HCT116 (cell line): Measurements from ENCODE around the gene SENP8.

Experiments used
- ATF3 ChIP-seq: IDR thresholded peaks from 2 replicates; pipeline ENCODE4 v1.6.1; 2012
- CBX3 ChIP-seq: IDR thresholded peaks from 2 replicates; pipeline ENCODE4 v1.6.1; 2012; ENCODE audit warnings: low read depth
- CTCF ChIP-seq, 3 experiments: fragments of 200-600 bp in 1 of 3; sonication (generic) in 1 of 3; IDR thresholded peaks in 2 of 3; conservative IDR thresholded peaks in 1 of 3; 2 replicates each; pipeline ENCODE4 v1.5.1; 2012 to 2017; ENCODE audit warnings: low read depth in 2 of 3, low read length in 2 of 3, antibody characterized with exemption in 1 of 3, borderline replicate concordance in 1 of 3, control low read depth in 1 of 3, mild to moderate bottlenecking in 1 of 3, mixed read lengths in 1 of 3, mixed run types in 1 of 3, moderate library complexity in 1 of 3; ENCODE audit not compliant: insufficient read depth in 1 of 3
- EZH2 ChIP-seq: fragments of 200-600 bp; sonication (generic); IDR thresholded peaks from 2 replicates; pipeline ENCODE4 v1.6.1; 2017; ENCODE audit warnings: antibody characterized with exemption, mixed run types
- EZH2phosphoT487 ChIP-seq: fragments of 200-600 bp; IDR thresholded peaks from 2 replicates; pipeline ENCODE4 v1.6.1; 2018; ENCODE audit warnings: antibody characterized with exemption, borderline replicate concordance
- POLR2A ChIP-seq: IDR thresholded peaks from 2 replicates; pipeline ENCODE4 v1.7.0; 2011; ENCODE audit warnings: borderline replicate concordance; ENCODE audit not compliant: insufficient read depth, insufficient read length; ENCODE audit errors: extremely low read depth
- RAD21 ChIP-seq: IDR thresholded peaks from 2 replicates; pipeline ENCODE4 v1.6.1; 2012; ENCODE audit warnings: low read depth, mild to moderate bottlenecking
- REST ChIP-seq: IDR thresholded peaks from 2 replicates; pipeline ENCODE4 v1.6.1; 2012; ENCODE audit warnings: low read depth
- SIN3A ChIP-seq: IDR thresholded peaks from 2 replicates; pipeline ENCODE4 v1.6.1; 2012; ENCODE audit warnings: low read depth
- ZBTB33 ChIP-seq: IDR thresholded peaks from 2 replicates; pipeline ENCODE4 v1.6.1; 2011; ENCODE audit warnings: mild to moderate bottlenecking, low read length, moderate library complexity; ENCODE audit not compliant: insufficient replicate concordance; ENCODE audit errors: extremely low read depth
- ZNF274 ChIP-seq: fragments of 200-500 bp; sonication (Bioruptor generic); IDR thresholded peaks from 2 replicates; pipeline ENCODE4 v1.6.1; 2014; ENCODE audit warnings: mild to moderate bottlenecking, low read depth, low read length, inconsistent platforms

- TF ChIP-seq CTCF (IDR thresholded peaks at IDR 0.05 in 2 of 3, conservative IDR thresholded peaks at IDR 0.05 in 1 of 3; ENCODE audit: borderline replicate concordance in 1 of 3, insufficient read depth in 1 of 3, low read depth in 2 of 3, low read length in 2 of 3) (no peak), ATF3 (no peak), RAD21 (no peak), POLR2A (no peak), EZH2 (no peak), SIN3A (no peak), EZH2phosphoT487 (no peak), REST (no peak), ZBTB33 (no peak), ZNF274 (no peak), CBX3 (no peak)
Measured at GRCh38 chr15:72167445-72167844, 49.2 kb downstream of the SENP8 start.
